Panc1 (cell line): ENCODE results near the gene BNIP5. TPM values are rescaled to one million over a fixed set of nuclear protein-coding genes. Genes with fewer than 3 reads are reported as not detected.
A peak's percentile ranks its signal among the peaks of the same experiment; 100 is the strongest.

Experiments
- ATAC-seq: fragments of 200-7000 bp; cut with Tn5 transposase; 2 replicates; pipeline ENCODE4 v1.9.1; 2020; ENCODE audit warnings: mild to moderate bottlenecking, moderate library complexity
- BruUV-seq: library from RNA; stranded (reverse); fragments of 400-500 nt; replicated peaks from 2 replicates; lab custom pipeline; 2021; lab: Mats Ljungman, UMichigan
- CTCF ChIA-PET: fragments of 300-600 bp; sonication (Branson Sonifier 250); formaldehyde crosslinking; loops from one replicate; lab custom pipeline; 2022; ENCODE audit warnings: antibody characterized with exemption; lab: Charles Lee
- POLR2A ChIA-PET: fragments of 300-600 bp; sonication (Branson Sonifier 250); formaldehyde crosslinking; loops from one replicate; lab custom pipeline; 2022; ENCODE audit warnings: antibody characterized with exemption; lab: Charles Lee
- DNase-seq: peaks from one replicate; pipeline ENCODE4 v3.0.0-alpha.2; 2010; ENCODE audit warnings: low read depth, low spot score
- H3K27ac ChIP-seq: 2 replicates; pipeline ENCODE4 v1.5.1; 2011; ENCODE audit warnings: mild to moderate bottlenecking, low read length, inconsistent platforms
- H3K27me3 ChIP-seq: fragments of 200-500 bp; sonication (Bioruptor generic); 2 replicates; pipeline ENCODE4 v1.6.0; 2014; ENCODE audit warnings: low read length, inconsistent platforms; ENCODE audit not compliant: control insufficient read depth, insufficient read depth
- H3K36me3 ChIP-seq: fragments of 200-500 bp; sonication (Bioruptor generic); 2 replicates; pipeline ENCODE4 v1.5.1; 2014; ENCODE audit warnings: inconsistent platforms, mild to moderate bottlenecking, low read length, moderate library complexity; ENCODE audit not compliant: control insufficient read depth, insufficient read depth
- H3K4me1 ChIP-seq: 2 replicates; pipeline ENCODE4 v1.5.1; 2011; ENCODE audit warnings: inconsistent platforms, mild to moderate bottlenecking, low read length, moderate library complexity; ENCODE audit not compliant: control insufficient read depth, insufficient read depth
- H3K4me3 ChIP-seq, 2 experiments: 2 replicates each; pipeline ENCODE4 v1.5.1; 2011 to 2012; ENCODE audit warnings: low read depth in 2 of 2, low read length in 2 of 2, mild to moderate bottlenecking in 2 of 2, inconsistent platforms in 1 of 2, moderate library complexity in 1 of 2
- H3K9me3 ChIP-seq: fragments of 200-500 bp; sonication (Bioruptor generic); 2 replicates; pipeline ENCODE4 v1.5.1; 2014; ENCODE audit warnings: low read depth, mild to moderate bottlenecking, inconsistent platforms, low read length, moderate library complexity; ENCODE audit not compliant: control insufficient read depth, insufficient read depth
- CTCF ChIP-seq: fragments of 450-650 bp; IDR thresholded peaks from 2 replicates; pipeline ENCODE4 v1.5.1; 2017; ENCODE audit warnings: mild to moderate bottlenecking
- POLR2AphosphoS5 ChIP-seq: IDR thresholded peaks from 2 replicates; pipeline ENCODE4 v1.6.1; 2012; ENCODE audit warnings: mild to moderate bottlenecking, low read depth, low read length, moderate library complexity
- REST ChIP-seq, 2 experiments: IDR thresholded peaks; 2 replicates each; pipeline ENCODE4 v1.6.1; 2011 to 2012; ENCODE audit warnings: low read depth in 2 of 2, control low read depth in 1 of 2, low read length in 1 of 2, mild to moderate bottlenecking in 1 of 2, moderate library complexity in 1 of 2; ENCODE audit not compliant: insufficient read depth in 1 of 2
- SIN3A ChIP-seq: IDR thresholded peaks from 2 replicates; pipeline ENCODE4 v1.6.1; 2012; ENCODE audit warnings: low read depth, mild to moderate bottlenecking, low read length, moderate library complexity, borderline replicate concordance; ENCODE audit not compliant: insufficient read depth
- TCF7L2 ChIP-seq: IDR thresholded peaks from 2 replicates; pipeline ENCODE4 v1.6.1; 2011; ENCODE audit warnings: mild to moderate bottlenecking, low read depth, low read length, inconsistent platforms
- in situ Hi-C: cut with HindIII; loops from 2 replicates; pipeline ENCODE4 v1.10.0; 2016; ENCODE audit warnings: low sequenced_read_pairs, low pct_unique_long_range_greater_than_20kb
- intact Hi-C: fragments of 100-400 bp; cut with micrococcal nuclease; formaldehyde crosslinking; loops from one replicate; pipeline ENCODE4 v1.10.0; 2022; ENCODE audit not compliant: unreplicated experiment
- total RNA-seq: library from RNA; stranded (reverse); gene quantifications from one replicate; pipeline ENCODE4 v1.2.1, GENCODE V29; 2021; ENCODE audit not compliant: unreplicated experiment

BNIP5 gene
- total RNA-seq, 1 experiment from 2014 or later = not detected

GRCh38 chr6:36334832-36335459 lies 1.7 kb downstream of the BNIP5 start:
- H3K36me3 ChIP-seq = no peaks in the 10 kb centered on the region
- no peak overlapping the region for H3K27ac ChIP-seq
- POLR2A ChIA-PET = no interaction called here
- CTCF ChIA-PET = interaction anchor here (0.6 kb wide), 1 partner anchor 27 kb away, joined by 3 read pairs; no protein-coding TSS in a partner anchor
- no peaks in the 10 kb centered on the region for H3K9me3 ChIP-seq
- ATAC-seq (0 out of 2 replicates have a peak, but pooled peaks have one; percentile 28), DNase-seq (no peak)
- intact Hi-C loops = no loop called here
- in situ Hi-C loops = no loop called here
- H3K4me3 ChIP-seq = no peak overlapping the region
- BruUV-seq = no TSS peak
- no peak for TF ChIP-seq TCF7L2
- no peak for TF ChIP-seq REST (IDR thresholded peaks at IDR 0.05; ENCODE audit: insufficient read depth in 1 of 2, low read depth in 2 of 2, low read length in 1 of 2)
- TF ChIP-seq CTCF = no peak
- no peak for TF ChIP-seq POLR2AphosphoS5
- H3K27me3 ChIP-seq = peaks cover 16% of the 10 kb centered on the region
- H3K4me1 ChIP-seq = peaks cover 5% of the 10 kb centered on the region

- intact Hi-C loops = no loop called here
- Histone ChIP-seq H3K4me1 (peaks cover 5% of the 10 kb centered on the region), H3K9me3 (no peaks in the 10 kb centered on the region), H3K27ac (no peak overlapping the region), H3K27me3 (peaks cover 16% of the 10 kb centered on the region), H3K36me3 (no peaks in the 10 kb centered on the region), H3K4me3 (no peak overlapping the region)
- POLR2A ChIA-PET = interaction anchor here (0.9 kb wide), 1 partner anchor 57 kb away, joined by 3 read pairs; no protein-coding TSS in a partner anchor
- DNase-seq (no peak), ATAC-seq (no peak)
- in situ Hi-C loops = no loop called here
- BruUV-seq = no TSS peak
- CTCF ChIA-PET = no interaction called here
- no peak for TF ChIP-seq REST (IDR thresholded peaks at IDR 0.05; ENCODE audit: insufficient read depth in 1 of 2, low read depth in 2 of 2, low read length in 1 of 2)
- TF ChIP-seq SIN3A = no peak
- TF ChIP-seq TCF7L2 = no peak
- TF ChIP-seq POLR2AphosphoS5 = no peak
- no peak for TF ChIP-seq CTCF
These were observed 2.6 kb downstream of the BNIP5 start for GRCh38 chr6:36333931-36334725.
